GM12801 (cell line): ENCODE measurements around the gene PRPF38A.

Source experiments
- TF ChIP-seq, protein P1 (sequence below): IDR thresholded peaks from one replicate; pipeline ENCODE4 v1.5.1; 2011; ENCODE audit warnings: control low read depth; ENCODE audit not compliant: insufficient read length; ENCODE audit errors: extremely low read depth

Gene PRPF38A

DNA sequence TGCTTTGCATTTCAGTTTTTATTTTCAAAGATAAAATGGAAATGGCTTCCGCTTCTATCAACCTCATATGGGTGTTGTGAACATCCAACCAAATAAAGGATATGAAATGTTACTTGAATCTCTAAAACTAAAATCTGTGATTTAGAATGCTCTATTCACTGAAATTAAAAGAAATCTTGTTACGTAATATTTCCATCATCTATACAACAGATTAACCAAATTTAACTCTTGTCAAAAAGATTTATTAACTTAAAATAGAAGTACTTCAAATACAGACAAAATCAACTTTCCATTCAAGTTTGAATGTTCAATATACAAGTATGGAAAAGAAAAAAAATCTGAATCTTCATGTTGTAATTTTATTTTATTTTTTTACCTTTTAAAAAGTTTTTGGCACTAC, 18.7 kb downstream of the PRPF38A start:
- TF ChIP-seq, protein P1, sequence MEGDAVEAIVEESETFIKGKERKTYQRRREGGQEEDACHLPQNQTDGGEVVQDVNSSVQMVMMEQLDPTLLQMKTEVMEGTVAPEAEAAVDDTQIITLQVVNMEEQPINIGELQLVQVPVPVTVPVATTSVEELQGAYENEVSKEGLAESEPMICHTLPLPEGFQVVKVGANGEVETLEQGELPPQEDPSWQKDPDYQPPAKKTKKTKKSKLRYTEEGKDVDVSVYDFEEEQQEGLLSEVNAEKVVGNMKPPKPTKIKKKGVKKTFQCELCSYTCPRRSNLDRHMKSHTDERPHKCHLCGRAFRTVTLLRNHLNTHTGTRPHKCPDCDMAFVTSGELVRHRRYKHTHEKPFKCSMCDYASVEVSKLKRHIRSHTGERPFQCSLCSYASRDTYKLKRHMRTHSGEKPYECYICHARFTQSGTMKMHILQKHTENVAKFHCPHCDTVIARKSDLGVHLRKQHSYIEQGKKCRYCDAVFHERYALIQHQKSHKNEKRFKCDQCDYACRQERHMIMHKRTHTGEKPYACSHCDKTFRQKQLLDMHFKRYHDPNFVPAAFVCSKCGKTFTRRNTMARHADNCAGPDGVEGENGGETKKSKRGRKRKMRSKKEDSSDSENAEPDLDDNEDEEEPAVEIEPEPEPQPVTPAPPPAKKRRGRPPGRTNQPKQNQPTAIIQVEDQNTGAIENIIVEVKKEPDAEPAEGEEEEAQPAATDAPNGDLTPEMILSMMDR: no peak

GRCh38 chr1:52423771-52424170, 19.4 kb downstream of the PRPF38A start:
- TF ChIP-seq, protein P1: no peak

GRCh38 chr1:52424231-52424636, 19.8 kb downstream of the PRPF38A start:
- TF ChIP-seq, protein P1: no peak

DNA sequence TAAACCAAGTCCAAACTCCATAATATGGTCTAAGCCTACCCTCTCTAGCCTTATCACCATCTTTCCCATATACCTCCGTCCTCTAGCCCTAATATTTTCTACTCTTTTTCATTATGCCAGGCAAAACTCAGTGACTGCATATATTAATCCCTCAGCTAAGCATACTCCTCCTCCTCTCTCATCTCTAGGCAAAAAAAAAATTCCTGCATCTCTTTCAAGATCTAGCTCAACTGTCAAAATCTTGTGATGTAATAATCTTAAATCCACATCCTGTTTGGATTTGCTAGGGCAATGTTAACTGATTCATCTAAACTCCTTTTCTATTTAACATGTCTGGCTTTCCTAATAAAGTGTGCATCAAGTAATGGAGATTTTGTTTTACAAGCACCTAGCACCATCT, 20.4 kb downstream of the PRPF38A start:
- TF ChIP-seq, protein P1: no peak

DNA sequence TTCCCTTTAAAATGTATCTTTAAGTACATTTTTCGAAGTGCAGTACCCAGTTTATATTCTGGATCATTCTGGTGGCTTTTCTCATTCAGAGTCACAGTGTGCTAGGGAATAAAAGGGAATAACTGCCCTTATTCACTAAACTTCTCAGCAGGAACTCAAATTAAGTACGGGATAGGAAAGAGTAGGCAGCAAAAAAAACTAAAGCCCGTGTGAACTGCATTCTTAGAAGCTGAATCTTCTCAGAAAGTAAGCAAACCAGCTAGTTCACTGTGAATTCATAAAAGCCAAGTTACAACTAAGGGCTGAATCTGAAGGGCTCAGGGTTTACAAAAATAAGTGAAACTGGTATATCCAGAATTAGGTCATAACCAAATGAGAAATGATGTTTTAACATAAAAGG, 22.0 kb downstream of the PRPF38A start:
- TF ChIP-seq, protein P1: no peak

- TF ChIP-seq, protein P1: no peak
These were observed 22.8 kb downstream of the PRPF38A start for GRCh38 chr1:52427152-52427551.

GRCh38 chr1:52432807-52433206, 28.4 kb downstream of the PRPF38A start:
- TF ChIP-seq, protein P1: no peak

DNA sequence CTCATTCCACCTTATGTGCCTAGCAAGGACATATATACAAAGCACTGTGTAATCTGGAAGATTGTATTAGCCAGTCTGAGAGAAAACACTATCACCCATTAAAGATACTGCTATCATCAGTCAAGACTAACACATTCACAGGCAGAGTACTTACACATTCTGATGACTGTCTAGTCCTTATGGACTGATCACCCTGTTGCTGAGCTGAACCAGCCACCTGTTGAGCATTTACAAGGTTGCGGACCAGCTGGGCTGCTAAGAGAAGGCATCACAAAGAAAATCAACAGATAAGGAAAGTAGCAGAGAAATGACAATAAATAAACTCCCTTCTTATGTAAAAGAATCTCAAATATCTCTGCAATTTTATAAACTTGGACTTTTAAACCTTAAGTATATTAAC, 30.8 kb downstream of the PRPF38A start:
- TF ChIP-seq, protein P1: no peak
